WTC11 (cell line): ENCODE results near the gene MGAT4A. TPM values are rescaled to one million over a fixed set of nuclear protein-coding genes. Genes with fewer than 3 reads are reported as not detected.

Source experiments
- ATAC-seq: fragments of 200-7000 bp; cut with Tn5 transposase; 2 replicates; pipeline ENCODE4 v1.10.0; 2021; ENCODE audit warnings: mild to moderate bottlenecking, moderate library complexity
- CTCF ChIA-PET: fragments of 300-600 bp; sonication (Branson Sonifier 250); formaldehyde crosslinking; loops from one replicate; lab custom pipeline; 2021; ENCODE audit warnings: antibody characterized with exemption; lab: Charles Lee
- POLR2A ChIA-PET: fragments of 350-600 bp; sonication (Branson Sonifier 250); formaldehyde crosslinking; loops from one replicate; lab custom pipeline; 2021; ENCODE audit warnings: antibody characterized with exemption; lab: Charles Lee
- DNase-seq: peaks from one replicate; pipeline ENCODE4 v3.0.0; 2021; ENCODE audit warnings: low spot score
- H3K27ac Mint-ChIP-seq: 2 replicates; pipeline ENCODE4 v1.8.0; 2021; ENCODE audit warnings: mixed read lengths
- H3K27me3 Mint-ChIP-seq: 2 replicates; pipeline ENCODE4 v1.8.0; 2021; ENCODE audit warnings: low read depth, mild to moderate bottlenecking, moderate library complexity, mixed read lengths
- H3K36me3 Mint-ChIP-seq: 2 replicates; pipeline ENCODE4 v1.8.0; 2021; ENCODE audit warnings: mixed read lengths
- H3K4me1 Mint-ChIP-seq: 2 replicates; pipeline ENCODE4 v1.8.0; 2022; ENCODE audit warnings: mixed read lengths
- H3K4me3 Mint-ChIP-seq: 2 replicates; pipeline ENCODE4 v1.8.0; 2021; ENCODE audit warnings: mild to moderate bottlenecking, moderate library complexity, mixed read lengths
- H3K9me3 Mint-ChIP-seq: 2 replicates; pipeline ENCODE4 v1.8.0; 2021; ENCODE audit warnings: mixed read lengths
- ATF1 ChIP-seq: sonication (generic); formaldehyde crosslinking; IDR thresholded peaks from 2 replicates; pipeline ENCODE4 v1.8.1; 2023; ENCODE audit warnings: mild to moderate bottlenecking, moderate library complexity, missing genetic modification reagents
- IRF2 ChIP-seq: sonication (generic); formaldehyde crosslinking; IDR thresholded peaks from 2 replicates; pipeline ENCODE4 v1.8.0; 2022; ENCODE audit warnings: low read depth, missing genetic modification reagents, borderline replicate concordance
- SMAD3 ChIP-seq: sonication (generic); formaldehyde crosslinking; IDR thresholded peaks from 2 replicates; pipeline ENCODE4 v1.8.0; 2022; ENCODE audit warnings: missing genetic modification reagents, mild to moderate bottlenecking, borderline replicate concordance
- TEAD1 ChIP-seq: sonication (generic); formaldehyde crosslinking; IDR thresholded peaks from 2 replicates; pipeline ENCODE4 v1.8.0; 2022; ENCODE audit warnings: mild to moderate bottlenecking, missing genetic modification reagents
- ZNF396 ChIP-seq: fragments of 250-450 bp; sonication (Bioruptor Pico); IDR thresholded peaks from 2 replicates; pipeline ENCODE4 v1.8.0; 2021; ENCODE audit warnings: mild to moderate bottlenecking, moderate library complexity, borderline replicate concordance
- total RNA-seq: library from RNA; stranded (reverse); gene quantifications from 3 replicates; pipeline ENCODE4 v1.2.3, GENCODE V29; 2021
- TF ChIP-seq, protein P1 (sequence below): sonication (generic); formaldehyde crosslinking; IDR thresholded peaks from 2 replicates; pipeline ENCODE4 v1.8.0; 2023; ENCODE audit warnings: mild to moderate bottlenecking, missing genetic modification reagents
- TF ChIP-seq, protein P2 (sequence below): sonication (generic); formaldehyde crosslinking; IDR thresholded peaks from 2 replicates; pipeline ENCODE4 v1.8.1; 2023; ENCODE audit warnings: mild to moderate bottlenecking, moderate library complexity, missing genetic modification reagents
- TF ChIP-seq, protein P3 (sequence below): fragments of 250-450 bp; sonication (Bioruptor Pico); IDR thresholded peaks from 2 replicates; pipeline ENCODE4 v2.1.2; 2022; ENCODE audit warnings: mild to moderate bottlenecking, moderate library complexity
- TF ChIP-seq, protein P4 (sequence below): fragments of 250-450 bp; sonication (Bioruptor Pico); conservative IDR thresholded peaks from 2 replicates; pipeline ENCODE4 v1.9.0; 2021; ENCODE audit warnings: mild to moderate bottlenecking
- TF ChIP-seq, protein P5 (sequence below): sonication (generic); formaldehyde crosslinking; IDR thresholded peaks from 2 replicates; pipeline ENCODE4 v1.8.1; 2023; ENCODE audit warnings: mild to moderate bottlenecking, missing genetic modification reagents
- TF ChIP-seq, protein P6 (sequence below): fragments of 250-450 bp; sonication (Bioruptor Pico); IDR thresholded peaks from 2 replicates; pipeline ENCODE4 v1.9.0; 2021; ENCODE audit warnings: mild to moderate bottlenecking

MGAT4A gene
- total RNA-seq, 1 experiment from 2014 or later: 6.7 TPM

DNA sequence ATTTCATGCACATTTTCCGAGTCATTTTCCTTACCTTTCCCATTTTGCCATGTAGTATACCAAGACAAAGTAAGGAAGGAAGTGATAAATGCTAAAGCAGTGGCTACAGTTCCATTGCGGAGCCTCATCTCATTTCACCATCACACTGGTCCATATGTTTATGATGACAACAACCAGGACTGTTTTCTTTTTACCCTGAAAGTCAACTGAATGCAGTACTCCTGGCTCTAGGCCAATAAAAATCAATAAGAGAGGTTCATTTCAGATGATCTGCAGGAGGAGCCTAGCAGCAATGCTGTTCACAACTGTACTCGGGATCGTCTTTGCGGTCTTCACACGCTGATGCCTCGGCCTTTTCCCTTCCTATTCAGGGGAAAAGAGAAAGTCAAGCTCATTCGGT, 4.7 kb downstream of the MGAT4A start:
- ChIA-PET POLR2A (no interaction called here), CTCF (interaction anchor here (2.6 kb wide), 1 partner anchor 77 kb away, joined by 9 read pairs; no protein-coding TSS in a partner anchor)
- no peaks in the 10 kb centered on the region for H3K36me3 Mint-ChIP-seq
- DNase-seq (no peak), ATAC-seq (no peak)
- no peak overlapping the region for H3K4me3 Mint-ChIP-seq
- H3K9me3 Mint-ChIP-seq: no peaks in the 10 kb centered on the region
- peaks cover 31% of the 10 kb centered on the region for H3K27me3 Mint-ChIP-seq
- H3K4me1 Mint-ChIP-seq: peaks cover 21% of the 10 kb centered on the region
- no peak overlapping the region for H3K27ac Mint-ChIP-seq
- TF ChIP-seq, protein P1, sequence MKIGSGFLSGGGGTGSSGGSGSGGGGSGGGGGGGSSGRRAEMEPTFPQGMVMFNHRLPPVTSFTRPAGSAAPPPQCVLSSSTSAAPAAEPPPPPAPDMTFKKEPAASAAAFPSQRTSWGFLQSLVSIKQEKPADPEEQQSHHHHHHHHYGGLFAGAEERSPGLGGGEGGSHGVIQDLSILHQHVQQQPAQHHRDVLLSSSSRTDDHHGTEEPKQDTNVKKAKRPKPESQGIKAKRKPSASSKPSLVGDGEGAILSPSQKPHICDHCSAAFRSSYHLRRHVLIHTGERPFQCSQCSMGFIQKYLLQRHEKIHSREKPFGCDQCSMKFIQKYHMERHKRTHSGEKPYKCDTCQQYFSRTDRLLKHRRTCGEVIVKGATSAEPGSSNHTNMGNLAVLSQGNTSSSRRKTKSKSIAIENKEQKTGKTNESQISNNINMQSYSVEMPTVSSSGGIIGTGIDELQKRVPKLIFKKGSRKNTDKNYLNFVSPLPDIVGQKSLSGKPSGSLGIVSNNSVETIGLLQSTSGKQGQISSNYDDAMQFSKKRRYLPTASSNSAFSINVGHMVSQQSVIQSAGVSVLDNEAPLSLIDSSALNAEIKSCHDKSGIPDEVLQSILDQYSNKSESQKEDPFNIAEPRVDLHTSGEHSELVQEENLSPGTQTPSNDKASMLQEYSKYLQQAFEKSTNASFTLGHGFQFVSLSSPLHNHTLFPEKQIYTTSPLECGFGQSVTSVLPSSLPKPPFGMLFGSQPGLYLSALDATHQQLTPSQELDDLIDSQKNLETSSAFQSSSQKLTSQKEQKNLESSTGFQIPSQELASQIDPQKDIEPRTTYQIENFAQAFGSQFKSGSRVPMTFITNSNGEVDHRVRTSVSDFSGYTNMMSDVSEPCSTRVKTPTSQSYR (CRISPR knock-in tag): no peak
- TF ChIP-seq, protein P2, sequence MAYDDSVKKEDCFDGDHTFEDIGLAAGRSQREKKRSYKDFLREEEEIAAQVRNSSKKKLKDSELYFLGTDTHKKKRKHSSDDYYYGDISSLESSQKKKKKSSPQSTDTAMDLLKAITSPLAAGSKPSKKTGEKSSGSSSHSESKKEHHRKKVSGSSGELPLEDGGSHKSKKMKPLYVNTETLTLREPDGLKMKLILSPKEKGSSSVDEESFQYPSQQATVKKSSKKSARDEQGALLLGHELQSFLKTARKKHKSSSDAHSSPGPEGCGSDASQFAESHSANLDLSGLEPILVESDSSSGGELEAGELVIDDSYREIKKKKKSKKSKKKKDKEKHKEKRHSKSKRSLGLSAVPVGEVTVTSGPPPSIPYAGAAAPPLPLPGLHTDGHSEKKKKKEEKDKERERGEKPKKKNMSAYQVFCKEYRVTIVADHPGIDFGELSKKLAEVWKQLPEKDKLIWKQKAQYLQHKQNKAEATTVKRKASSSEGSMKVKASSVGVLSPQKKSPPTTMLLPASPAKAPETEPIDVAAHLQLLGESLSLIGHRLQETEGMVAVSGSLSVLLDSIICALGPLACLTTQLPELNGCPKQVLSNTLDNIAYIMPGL (CRISPR knock-in tag): no peak
- TF ChIP-seq IRF2 (CRISPR knock-in tag) (no peak), TEAD1 (CRISPR knock-in tag) (no peak)
- TF ChIP-seq, protein P3, sequence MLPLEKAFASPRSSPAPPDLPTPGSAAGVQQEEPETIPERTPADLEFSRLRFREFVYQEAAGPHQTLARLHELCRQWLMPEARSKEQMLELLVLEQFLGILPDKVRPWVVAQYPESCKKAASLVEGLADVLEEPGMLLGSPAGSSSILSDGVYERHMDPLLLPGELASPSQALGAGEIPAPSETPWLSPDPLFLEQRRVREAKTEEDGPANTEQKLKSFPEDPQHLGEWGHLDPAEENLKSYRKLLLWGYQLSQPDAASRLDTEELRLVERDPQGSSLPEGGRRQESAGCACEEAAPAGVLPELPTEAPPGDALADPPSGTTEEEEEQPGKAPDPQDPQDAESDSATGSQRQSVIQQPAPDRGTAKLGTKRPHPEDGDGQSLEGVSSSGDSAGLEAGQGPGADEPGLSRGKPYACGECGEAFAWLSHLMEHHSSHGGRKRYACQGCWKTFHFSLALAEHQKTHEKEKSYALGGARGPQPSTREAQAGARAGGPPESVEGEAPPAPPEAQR: no peak
- TF ChIP-seq, protein P4, sequence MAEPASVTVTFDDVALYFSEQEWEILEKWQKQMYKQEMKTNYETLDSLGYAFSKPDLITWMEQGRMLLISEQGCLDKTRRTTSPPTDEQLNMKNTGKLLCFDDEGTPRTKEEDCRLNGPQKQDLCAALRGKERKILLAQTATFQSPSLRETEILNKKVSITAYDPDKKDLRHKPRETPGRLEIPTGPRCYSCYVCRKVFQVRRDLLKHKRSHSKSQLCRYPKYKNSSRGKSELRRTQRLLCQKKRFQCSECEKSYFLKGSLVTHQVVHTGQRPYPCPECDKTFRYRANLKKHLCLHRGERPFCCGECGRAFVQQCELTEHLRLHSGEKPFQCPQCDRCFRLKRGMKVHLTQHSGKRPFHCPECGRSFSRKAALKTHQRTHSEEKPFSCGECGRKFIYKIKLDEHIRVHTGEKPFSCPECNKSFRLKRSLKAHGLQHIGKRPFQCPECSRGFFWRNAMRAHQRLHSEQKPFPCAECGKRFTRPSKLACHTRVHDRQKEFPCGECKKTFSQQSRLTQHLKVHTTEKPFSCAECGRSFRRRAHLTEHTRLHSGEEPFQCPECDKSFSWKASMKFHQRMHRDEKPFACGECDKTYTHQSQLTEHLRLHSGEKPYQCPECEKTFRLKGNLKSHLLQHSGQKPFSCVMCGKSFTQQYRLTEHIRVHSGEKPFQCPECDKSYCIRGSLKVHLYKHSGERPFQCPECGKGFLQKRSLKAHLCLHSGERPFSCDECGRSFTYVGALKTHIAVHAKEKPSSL (CRISPR knock-in tag): no peak
- TF ChIP-seq, protein P5, sequence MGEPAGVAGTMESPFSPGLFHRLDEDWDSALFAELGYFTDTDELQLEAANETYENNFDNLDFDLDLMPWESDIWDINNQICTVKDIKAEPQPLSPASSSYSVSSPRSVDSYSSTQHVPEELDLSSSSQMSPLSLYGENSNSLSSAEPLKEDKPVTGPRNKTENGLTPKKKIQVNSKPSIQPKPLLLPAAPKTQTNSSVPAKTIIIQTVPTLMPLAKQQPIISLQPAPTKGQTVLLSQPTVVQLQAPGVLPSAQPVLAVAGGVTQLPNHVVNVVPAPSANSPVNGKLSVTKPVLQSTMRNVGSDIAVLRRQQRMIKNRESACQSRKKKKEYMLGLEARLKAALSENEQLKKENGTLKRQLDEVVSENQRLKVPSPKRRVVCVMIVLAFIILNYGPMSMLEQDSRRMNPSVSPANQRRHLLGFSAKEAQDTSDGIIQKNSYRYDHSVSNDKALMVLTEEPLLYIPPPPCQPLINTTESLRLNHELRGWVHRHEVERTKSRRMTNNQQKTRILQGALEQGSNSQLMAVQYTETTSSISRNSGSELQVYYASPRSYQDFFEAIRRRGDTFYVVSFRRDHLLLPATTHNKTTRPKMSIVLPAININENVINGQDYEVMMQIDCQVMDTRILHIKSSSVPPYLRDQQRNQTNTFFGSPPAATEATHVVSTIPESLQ (CRISPR knock-in tag): no peak
- TF ChIP-seq, all 79 proteins: peak for 0

DNA sequence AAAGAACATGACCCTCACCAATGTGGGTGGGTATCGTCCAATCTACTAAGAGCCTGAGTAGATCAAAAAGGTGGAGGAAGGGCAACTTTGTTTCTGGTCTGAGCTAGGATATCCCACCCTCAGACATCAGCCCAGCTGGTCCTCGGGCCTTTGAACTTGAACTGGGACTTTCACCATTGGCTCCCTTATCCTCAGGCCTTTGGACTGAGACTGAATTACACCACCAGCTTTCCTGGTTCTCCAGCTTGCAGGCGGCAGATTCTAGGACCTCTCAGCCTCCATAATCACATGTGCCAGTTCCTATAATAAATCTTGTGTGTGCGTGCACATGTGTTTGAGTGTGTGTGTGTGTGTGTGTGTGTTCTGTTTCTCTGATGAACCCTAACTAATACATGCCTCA, 10.6 kb downstream of the MGAT4A start:
- ATAC-seq (no peak), DNase-seq (no peak)
- Mint-ChIP-seq H3K9me3 (peaks cover 5% of the 10 kb centered on the region; the same call in 1 of the 2 replicates), H3K4me1 (peaks cover 7% of the 10 kb centered on the region), H3K27ac (no peak overlapping the region), H3K36me3 (no peaks in the 10 kb centered on the region), H3K4me3 (no peak overlapping the region), H3K27me3 (no peaks in the 10 kb centered on the region)
- ChIA-PET CTCF (interaction anchor here (1.5 kb wide), 1 partner anchor 71 kb away, joined by 4 read pairs; no protein-coding TSS in a partner anchor), POLR2A (interaction anchor here (0.5 kb wide), 1 partner anchor 11 kb away, joined by 3 read pairs; no protein-coding TSS in a partner anchor)
- TF ChIP-seq ZNF396 (CRISPR knock-in tag) (no peak), SMAD3 (CRISPR knock-in tag) (no peak), ATF1 (no peak)
- TF ChIP-seq, protein P6, sequence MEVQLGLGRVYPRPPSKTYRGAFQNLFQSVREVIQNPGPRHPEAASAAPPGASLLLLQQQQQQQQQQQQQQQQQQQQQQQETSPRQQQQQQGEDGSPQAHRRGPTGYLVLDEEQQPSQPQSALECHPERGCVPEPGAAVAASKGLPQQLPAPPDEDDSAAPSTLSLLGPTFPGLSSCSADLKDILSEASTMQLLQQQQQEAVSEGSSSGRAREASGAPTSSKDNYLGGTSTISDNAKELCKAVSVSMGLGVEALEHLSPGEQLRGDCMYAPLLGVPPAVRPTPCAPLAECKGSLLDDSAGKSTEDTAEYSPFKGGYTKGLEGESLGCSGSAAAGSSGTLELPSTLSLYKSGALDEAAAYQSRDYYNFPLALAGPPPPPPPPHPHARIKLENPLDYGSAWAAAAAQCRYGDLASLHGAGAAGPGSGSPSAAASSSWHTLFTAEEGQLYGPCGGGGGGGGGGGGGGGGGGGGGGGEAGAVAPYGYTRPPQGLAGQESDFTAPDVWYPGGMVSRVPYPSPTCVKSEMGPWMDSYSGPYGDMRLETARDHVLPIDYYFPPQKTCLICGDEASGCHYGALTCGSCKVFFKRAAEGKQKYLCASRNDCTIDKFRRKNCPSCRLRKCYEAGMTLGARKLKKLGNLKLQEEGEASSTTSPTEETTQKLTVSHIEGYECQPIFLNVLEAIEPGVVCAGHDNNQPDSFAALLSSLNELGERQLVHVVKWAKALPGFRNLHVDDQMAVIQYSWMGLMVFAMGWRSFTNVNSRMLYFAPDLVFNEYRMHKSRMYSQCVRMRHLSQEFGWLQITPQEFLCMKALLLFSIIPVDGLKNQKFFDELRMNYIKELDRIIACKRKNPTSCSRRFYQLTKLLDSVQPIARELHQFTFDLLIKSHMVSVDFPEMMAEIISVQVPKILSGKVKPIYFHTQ (CRISPR knock-in tag): no peak
- TF ChIP-seq, protein P1 (CRISPR knock-in tag): no peak
